Activated T-cell treated with anti-CD3 and anti-CD28 coated beads for 1 hour (primary cell): Measurements from ENCODE around the gene ITPKC.
A peak's percentile ranks its signal among the peaks of the same experiment; 100 is the strongest.

ENCODE experiments used
- DNase-seq: peaks from one replicate; pipeline ENCODE4 v3.0.0-alpha.2; 2020; ENCODE audit warnings: low read depth

ITPKC gene

GRCh38 chr19:40690693-40691420 is 26.1 kb upstream of the ITPKC start:
- DNase-seq: peak; percentile 82

GRCh38 chr19:40691421-40692211 is 25.3 kb upstream of the ITPKC start:
- DNase-seq: no peak

GRCh38 chr19:40692212-40692551 is 24.7 kb upstream of the ITPKC start:
- DNase-seq: no peak

GRCh38 chr19:40693150-40693788 is 23.6 kb upstream of the ITPKC start:
- no peak for DNase-seq

- DNase-seq: no peak
These were observed 23.0 kb upstream of the ITPKC start for GRCh38 chr19:40693896-40694295.

GRCh38 chr19:40695881-40696280 is 21.0 kb upstream of the ITPKC start:
- DNase-seq: no peak

GRCh38 chr19:40697007-40697406 is 19.9 kb upstream of the ITPKC start:
- no peak for DNase-seq

GRCh38 chr19:40700083-40700482 is 16.8 kb upstream of the ITPKC start:
- no peak for DNase-seq

GRCh38 chr19:40701758-40702157 is 15.2 kb upstream of the ITPKC start:
- no peak for DNase-seq

GRCh38 chr19:40702337-40703012 is 14.4 kb upstream of the ITPKC start:
- no peak for DNase-seq

- no peak for DNase-seq
These were observed 13.7 kb upstream of the ITPKC start for GRCh38 chr19:40703029-40703755.

- no peak for DNase-seq
These were observed 12.2 kb upstream of the ITPKC start for GRCh38 chr19:40704491-40705361.

GRCh38 chr19:40705362-40705651 is 11.6 kb upstream of the ITPKC start:
- no peak for DNase-seq

GRCh38 chr19:40705950-40706619 is 10.8 kb upstream of the ITPKC start:
- DNase-seq: no peak

GRCh38 chr19:40707615-40708014 is 9.3 kb upstream of the ITPKC start:
- DNase-seq: no peak

GRCh38 chr19:40709817-40710216 is 7.1 kb upstream of the ITPKC start:
- no peak for DNase-seq

- no peak for DNase-seq
These were observed 3.0 kb upstream of the ITPKC start for GRCh38 chr19:40713939-40714338.

- DNase-seq: peak; percentile 84
These were observed 2.2 kb upstream of the ITPKC start for GRCh38 chr19:40714441-40715299.

- DNase-seq: peak; percentile 55
These were observed 856 bp upstream of the ITPKC start for GRCh38 chr19:40716031-40716481.
